K562 (cell line): ENCODE measurements around the gene ZC3H10. TPM values are rescaled to one million over a fixed set of nuclear protein-coding genes. Genes with fewer than 3 reads are reported as not detected.

Experiments
- polyA plus RNA-seq, 8 experiments: library from polyadenylated mRNA; depleted of rRNA in 4 of 8; stranded (reverse) in 5 of 8; unstranded in 3 of 8; fragments of >200 nt; fragmentation: Nextera tagmentation in 2 of 8; fragmentation: Illumina TruSeq in 1 of 8; extraction: Ambion mirVana in 2 of 8; extraction: Trizol in 1 of 8; gene quantifications; 2 replicates each; pipeline versions ENCODE4 v1.2.1 to v1.2.3, GENCODE V29; 2011 to 2014; ENCODE audit warnings: inconsistent platforms in 1 of 8, missing spikeins in 1 of 8
- total RNA-seq, 7 experiments: library from RNA; depleted of rRNA in 6 of 7; stranded (reverse); fragments of >200 nt in 6 of 7; fragmentation: Illumina TruSeq in 2 of 7; extraction: Trizol in 2 of 7; gene quantifications; 2 replicates each; pipeline versions ENCODE4 v1.2.1 to v1.2.3, GENCODE V29; 2011 to 2021; ENCODE audit warnings: low replicate concordance in 1 of 7
- TF ChIP-seq, protein P1 (sequence below): fragments of 450-650 bp; IDR thresholded peaks from 2 replicates; pipeline ENCODE4 v1.6.1; 2016; ENCODE audit warnings: mild to moderate bottlenecking, moderate library complexity
- TF ChIP-seq, protein P2 (sequence below): fragments of 250-450 bp; sonication (Bioruptor Pico); IDR thresholded peaks from 2 replicates; pipeline ENCODE4 v1.5.0; 2020; ENCODE audit warnings: mild to moderate bottlenecking
- TF ChIP-seq, protein P3 (sequence below), 2 experiments: fragments of 450-650 bp; IDR thresholded peaks; 2 replicates each; pipeline ENCODE4 v1.6.1; 2018; ENCODE audit warnings: mild to moderate bottlenecking in 2 of 2, low read depth in 1 of 2; ENCODE audit not compliant: partially characterized antibody in 2 of 2
- TF ChIP-seq, protein P4 (sequence below): IDR thresholded peaks from 2 replicates; pipeline ENCODE4 v1.6.1; 2011; ENCODE audit warnings: borderline replicate concordance, low read depth, mild to moderate bottlenecking, moderate library complexity, low read length; ENCODE audit not compliant: insufficient read depth, poor library complexity, severe bottlenecking

Gene ZC3H10
- total and polyA plus RNA-seq, 9 of the 15 experiments (the other 6 are each of a cell fraction or from before 2014, with no cell fraction given) = 0.31 to 4.1 (median 1.6) TPM

DNA sequence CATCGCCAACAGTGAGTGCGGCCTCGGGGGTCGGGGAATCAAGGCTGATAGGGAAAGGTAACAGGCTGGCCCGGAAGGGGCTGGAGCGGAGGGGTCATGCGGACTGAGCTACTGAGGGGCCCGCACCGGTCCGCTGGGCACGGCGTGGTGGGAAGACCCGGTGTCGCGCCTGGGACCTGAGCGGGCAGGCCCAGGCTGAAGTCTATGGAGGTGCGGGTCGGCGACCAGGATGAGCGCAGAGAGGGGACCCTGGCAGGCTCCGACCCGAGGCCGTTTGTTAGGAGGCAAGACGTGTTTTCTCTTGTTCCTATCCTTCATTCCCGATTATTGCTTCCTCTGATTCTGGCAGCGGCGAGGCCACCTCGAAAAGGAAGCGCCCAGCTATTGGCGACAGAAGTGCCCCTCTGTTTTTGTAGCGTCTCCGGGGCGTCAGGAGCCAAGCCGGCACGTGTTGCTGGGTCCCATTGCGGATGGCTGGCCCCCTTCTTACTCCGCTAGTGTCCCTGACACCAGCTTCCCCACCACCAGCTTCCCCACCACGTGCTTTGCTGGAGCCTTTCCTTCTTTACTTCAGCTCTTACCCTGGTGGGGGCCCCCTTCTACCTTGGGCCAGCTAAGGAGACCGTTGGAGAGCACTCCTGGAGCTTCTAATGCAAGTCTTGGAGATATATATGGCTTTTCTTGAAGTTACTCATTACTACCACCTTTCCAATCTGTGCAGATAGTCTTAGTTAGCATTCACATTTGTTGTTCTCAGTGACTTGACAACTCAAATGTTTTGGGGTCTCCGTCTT is 13.1 kb upstream of the ZC3H10 start (continued):
- TF ChIP-seq, protein P1, sequence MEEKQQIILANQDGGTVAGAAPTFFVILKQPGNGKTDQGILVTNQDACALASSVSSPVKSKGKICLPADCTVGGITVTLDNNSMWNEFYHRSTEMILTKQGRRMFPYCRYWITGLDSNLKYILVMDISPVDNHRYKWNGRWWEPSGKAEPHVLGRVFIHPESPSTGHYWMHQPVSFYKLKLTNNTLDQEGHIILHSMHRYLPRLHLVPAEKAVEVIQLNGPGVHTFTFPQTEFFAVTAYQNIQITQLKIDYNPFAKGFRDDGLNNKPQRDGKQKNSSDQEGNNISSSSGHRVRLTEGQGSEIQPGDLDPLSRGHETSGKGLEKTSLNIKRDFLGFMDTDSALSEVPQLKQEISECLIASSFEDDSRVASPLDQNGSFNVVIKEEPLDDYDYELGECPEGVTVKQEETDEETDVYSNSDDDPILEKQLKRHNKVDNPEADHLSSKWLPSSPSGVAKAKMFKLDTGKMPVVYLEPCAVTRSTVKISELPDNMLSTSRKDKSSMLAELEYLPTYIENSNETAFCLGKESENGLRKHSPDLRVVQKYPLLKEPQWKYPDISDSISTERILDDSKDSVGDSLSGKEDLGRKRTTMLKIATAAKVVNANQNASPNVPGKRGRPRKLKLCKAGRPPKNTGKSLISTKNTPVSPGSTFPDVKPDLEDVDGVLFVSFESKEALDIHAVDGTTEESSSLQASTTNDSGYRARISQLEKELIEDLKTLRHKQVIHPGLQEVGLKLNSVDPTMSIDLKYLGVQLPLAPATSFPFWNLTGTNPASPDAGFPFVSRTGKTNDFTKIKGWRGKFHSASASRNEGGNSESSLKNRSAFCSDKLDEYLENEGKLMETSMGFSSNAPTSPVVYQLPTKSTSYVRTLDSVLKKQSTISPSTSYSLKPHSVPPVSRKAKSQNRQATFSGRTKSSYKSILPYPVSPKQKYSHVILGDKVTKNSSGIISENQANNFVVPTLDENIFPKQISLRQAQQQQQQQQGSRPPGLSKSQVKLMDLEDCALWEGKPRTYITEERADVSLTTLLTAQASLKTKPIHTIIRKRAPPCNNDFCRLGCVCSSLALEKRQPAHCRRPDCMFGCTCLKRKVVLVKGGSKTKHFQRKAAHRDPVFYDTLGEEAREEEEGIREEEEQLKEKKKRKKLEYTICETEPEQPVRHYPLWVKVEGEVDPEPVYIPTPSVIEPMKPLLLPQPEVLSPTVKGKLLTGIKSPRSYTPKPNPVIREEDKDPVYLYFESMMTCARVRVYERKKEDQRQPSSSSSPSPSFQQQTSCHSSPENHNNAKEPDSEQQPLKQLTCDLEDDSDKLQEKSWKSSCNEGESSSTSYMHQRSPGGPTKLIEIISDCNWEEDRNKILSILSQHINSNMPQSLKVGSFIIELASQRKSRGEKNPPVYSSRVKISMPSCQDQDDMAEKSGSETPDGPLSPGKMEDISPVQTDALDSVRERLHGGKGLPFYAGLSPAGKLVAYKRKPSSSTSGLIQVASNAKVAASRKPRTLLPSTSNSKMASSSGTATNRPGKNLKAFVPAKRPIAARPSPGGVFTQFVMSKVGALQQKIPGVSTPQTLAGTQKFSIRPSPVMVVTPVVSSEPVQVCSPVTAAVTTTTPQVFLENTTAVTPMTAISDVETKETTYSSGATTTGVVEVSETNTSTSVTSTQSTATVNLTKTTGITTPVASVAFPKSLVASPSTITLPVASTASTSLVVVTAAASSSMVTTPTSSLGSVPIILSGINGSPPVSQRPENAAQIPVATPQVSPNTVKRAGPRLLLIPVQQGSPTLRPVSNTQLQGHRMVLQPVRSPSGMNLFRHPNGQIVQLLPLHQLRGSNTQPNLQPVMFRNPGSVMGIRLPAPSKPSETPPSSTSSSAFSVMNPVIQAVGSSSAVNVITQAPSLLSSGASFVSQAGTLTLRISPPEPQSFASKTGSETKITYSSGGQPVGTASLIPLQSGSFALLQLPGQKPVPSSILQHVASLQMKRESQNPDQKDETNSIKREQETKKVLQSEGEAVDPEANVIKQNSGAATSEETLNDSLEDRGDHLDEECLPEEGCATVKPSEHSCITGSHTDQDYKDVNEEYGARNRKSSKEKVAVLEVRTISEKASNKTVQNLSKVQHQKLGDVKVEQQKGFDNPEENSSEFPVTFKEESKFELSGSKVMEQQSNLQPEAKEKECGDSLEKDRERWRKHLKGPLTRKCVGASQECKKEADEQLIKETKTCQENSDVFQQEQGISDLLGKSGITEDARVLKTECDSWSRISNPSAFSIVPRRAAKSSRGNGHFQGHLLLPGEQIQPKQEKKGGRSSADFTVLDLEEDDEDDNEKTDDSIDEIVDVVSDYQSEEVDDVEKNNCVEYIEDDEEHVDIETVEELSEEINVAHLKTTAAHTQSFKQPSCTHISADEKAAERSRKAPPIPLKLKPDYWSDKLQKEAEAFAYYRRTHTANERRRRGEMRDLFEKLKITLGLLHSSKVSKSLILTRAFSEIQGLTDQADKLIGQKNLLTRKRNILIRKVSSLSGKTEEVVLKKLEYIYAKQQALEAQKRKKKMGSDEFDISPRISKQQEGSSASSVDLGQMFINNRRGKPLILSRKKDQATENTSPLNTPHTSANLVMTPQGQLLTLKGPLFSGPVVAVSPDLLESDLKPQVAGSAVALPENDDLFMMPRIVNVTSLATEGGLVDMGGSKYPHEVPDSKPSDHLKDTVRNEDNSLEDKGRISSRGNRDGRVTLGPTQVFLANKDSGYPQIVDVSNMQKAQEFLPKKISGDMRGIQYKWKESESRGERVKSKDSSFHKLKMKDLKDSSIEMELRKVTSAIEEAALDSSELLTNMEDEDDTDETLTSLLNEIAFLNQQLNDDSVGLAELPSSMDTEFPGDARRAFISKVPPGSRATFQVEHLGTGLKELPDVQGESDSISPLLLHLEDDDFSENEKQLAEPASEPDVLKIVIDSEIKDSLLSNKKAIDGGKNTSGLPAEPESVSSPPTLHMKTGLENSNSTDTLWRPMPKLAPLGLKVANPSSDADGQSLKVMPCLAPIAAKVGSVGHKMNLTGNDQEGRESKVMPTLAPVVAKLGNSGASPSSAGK = peak; percentile 45
- TF ChIP-seq, protein P2, sequence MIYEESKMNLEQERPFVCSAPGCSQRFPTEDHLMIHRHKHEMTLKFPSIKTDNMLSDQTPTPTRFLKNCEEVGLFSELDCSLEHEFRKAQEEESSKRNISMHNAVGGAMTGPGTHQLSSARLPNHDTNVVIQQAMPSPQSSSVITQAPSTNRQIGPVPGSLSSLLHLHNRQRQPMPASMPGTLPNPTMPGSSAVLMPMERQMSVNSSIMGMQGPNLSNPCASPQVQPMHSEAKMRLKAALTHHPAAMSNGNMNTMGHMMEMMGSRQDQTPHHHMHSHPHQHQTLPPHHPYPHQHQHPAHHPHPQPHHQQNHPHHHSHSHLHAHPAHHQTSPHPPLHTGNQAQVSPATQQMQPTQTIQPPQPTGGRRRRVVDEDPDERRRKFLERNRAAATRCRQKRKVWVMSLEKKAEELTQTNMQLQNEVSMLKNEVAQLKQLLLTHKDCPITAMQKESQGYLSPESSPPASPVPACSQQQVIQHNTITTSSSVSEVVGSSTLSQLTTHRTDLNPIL (CRISPR knock-in tag) = no peak
- TF ChIP-seq, protein P3, sequence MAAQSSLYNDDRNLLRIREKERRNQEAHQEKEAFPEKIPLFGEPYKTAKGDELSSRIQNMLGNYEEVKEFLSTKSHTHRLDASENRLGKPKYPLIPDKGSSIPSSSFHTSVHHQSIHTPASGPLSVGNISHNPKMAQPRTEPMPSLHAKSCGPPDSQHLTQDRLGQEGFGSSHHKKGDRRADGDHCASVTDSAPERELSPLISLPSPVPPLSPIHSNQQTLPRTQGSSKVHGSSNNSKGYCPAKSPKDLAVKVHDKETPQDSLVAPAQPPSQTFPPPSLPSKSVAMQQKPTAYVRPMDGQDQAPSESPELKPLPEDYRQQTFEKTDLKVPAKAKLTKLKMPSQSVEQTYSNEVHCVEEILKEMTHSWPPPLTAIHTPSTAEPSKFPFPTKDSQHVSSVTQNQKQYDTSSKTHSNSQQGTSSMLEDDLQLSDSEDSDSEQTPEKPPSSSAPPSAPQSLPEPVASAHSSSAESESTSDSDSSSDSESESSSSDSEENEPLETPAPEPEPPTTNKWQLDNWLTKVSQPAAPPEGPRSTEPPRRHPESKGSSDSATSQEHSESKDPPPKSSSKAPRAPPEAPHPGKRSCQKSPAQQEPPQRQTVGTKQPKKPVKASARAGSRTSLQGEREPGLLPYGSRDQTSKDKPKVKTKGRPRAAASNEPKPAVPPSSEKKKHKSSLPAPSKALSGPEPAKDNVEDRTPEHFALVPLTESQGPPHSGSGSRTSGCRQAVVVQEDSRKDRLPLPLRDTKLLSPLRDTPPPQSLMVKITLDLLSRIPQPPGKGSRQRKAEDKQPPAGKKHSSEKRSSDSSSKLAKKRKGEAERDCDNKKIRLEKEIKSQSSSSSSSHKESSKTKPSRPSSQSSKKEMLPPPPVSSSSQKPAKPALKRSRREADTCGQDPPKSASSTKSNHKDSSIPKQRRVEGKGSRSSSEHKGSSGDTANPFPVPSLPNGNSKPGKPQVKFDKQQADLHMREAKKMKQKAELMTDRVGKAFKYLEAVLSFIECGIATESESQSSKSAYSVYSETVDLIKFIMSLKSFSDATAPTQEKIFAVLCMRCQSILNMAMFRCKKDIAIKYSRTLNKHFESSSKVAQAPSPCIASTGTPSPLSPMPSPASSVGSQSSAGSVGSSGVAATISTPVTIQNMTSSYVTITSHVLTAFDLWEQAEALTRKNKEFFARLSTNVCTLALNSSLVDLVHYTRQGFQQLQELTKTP (IDR thresholded peaks at IDR 0.05; ENCODE audit: low read depth in 1 of 2, partially characterized antibody in 2 of 2) = peak in 1 of 2 experiments; percentile 54
- TF ChIP-seq, protein P4, sequence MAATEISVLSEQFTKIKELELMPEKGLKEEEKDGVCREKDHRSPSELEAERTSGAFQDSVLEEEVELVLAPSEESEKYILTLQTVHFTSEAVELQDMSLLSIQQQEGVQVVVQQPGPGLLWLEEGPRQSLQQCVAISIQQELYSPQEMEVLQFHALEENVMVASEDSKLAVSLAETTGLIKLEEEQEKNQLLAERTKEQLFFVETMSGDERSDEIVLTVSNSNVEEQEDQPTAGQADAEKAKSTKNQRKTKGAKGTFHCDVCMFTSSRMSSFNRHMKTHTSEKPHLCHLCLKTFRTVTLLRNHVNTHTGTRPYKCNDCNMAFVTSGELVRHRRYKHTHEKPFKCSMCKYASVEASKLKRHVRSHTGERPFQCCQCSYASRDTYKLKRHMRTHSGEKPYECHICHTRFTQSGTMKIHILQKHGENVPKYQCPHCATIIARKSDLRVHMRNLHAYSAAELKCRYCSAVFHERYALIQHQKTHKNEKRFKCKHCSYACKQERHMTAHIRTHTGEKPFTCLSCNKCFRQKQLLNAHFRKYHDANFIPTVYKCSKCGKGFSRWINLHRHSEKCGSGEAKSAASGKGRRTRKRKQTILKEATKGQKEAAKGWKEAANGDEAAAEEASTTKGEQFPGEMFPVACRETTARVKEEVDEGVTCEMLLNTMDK = peak; percentile 60
